Ishikawa (cell line): Measurements from ENCODE around the gene ANK3.

ENCODE experiments used
- CEBPB ChIP-seq: IDR thresholded peaks from 2 replicates; pipeline ENCODE4 v1.6.1; 2012
- FOXM1 ChIP-seq: IDR thresholded peaks from 2 replicates; pipeline ENCODE4 v1.6.1; 2012; ENCODE audit warnings: low read depth, borderline replicate concordance
- NFIC ChIP-seq: IDR thresholded peaks from 2 replicates; pipeline ENCODE4 v1.6.1; 2012
- TCF12 ChIP-seq: IDR thresholded peaks from 2 replicates; pipeline ENCODE4 v1.6.1; 2012; ENCODE audit warnings: low read depth
- ZBTB7A ChIP-seq: IDR thresholded peaks from 2 replicates; pipeline ENCODE4 v1.6.1; 2012; ENCODE audit warnings: low read depth
- TF ChIP-seq, protein P1 (sequence below): IDR thresholded peaks from 2 replicates; pipeline ENCODE4 v1.6.1; 2012
- TF ChIP-seq, protein P2 (sequence below): IDR thresholded peaks from 2 replicates; pipeline ENCODE4 v1.6.1; 2012

DNA sequence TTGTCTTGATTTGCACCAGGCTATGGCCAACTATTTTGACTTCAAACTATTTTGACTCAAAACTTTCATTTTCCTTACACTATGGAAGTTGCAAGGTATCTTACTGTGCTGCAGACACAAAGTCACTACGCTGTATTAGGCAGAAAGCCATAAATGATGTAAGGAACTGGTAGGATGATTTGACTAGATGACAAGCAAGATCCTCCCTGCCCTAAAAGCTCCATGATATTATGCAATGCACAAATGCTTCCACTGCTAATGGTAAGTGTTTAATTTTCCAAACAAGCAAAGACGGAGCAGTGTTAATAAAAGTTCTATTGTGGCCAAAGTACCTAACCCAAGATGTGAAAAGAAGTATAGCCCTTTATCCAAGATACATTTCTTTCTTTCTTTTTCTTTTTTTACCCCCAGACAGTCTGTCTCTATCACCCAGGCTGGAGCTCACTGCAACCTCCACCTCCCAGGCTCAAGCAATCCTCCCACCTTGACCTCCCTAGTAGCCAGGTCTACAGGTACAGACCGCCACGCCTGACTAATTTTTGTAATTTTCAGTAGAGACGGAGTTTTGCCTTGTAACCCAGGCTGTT, 98.2 kb downstream of the ANK3 start:
- TF ChIP-seq NFIC (no peak), TCF12 (no peak), FOXM1 (no peak), ZBTB7A (no peak), CEBPB (no peak)
- TF ChIP-seq, protein P1, sequence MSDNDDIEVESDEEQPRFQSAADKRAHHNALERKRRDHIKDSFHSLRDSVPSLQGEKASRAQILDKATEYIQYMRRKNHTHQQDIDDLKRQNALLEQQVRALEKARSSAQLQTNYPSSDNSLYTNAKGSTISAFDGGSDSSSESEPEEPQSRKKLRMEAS = no peak
- TF ChIP-seq, protein P2, sequence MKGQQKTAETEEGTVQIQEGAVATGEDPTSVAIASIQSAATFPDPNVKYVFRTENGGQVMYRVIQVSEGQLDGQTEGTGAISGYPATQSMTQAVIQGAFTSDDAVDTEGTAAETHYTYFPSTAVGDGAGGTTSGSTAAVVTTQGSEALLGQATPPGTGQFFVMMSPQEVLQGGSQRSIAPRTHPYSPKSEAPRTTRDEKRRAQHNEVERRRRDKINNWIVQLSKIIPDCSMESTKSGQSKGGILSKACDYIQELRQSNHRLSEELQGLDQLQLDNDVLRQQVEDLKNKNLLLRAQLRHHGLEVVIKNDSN = no peak
